ENCODE measurements around the gene CLIP4.

- TF ChIP-seq, protein P1, sequence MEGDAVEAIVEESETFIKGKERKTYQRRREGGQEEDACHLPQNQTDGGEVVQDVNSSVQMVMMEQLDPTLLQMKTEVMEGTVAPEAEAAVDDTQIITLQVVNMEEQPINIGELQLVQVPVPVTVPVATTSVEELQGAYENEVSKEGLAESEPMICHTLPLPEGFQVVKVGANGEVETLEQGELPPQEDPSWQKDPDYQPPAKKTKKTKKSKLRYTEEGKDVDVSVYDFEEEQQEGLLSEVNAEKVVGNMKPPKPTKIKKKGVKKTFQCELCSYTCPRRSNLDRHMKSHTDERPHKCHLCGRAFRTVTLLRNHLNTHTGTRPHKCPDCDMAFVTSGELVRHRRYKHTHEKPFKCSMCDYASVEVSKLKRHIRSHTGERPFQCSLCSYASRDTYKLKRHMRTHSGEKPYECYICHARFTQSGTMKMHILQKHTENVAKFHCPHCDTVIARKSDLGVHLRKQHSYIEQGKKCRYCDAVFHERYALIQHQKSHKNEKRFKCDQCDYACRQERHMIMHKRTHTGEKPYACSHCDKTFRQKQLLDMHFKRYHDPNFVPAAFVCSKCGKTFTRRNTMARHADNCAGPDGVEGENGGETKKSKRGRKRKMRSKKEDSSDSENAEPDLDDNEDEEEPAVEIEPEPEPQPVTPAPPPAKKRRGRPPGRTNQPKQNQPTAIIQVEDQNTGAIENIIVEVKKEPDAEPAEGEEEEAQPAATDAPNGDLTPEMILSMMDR (conservative IDR thresholded peaks at IDR 0.05; ENCODE audit: low read depth, low read length), result no peak
- no peak for TF ChIP-seq EZH2 (IDR thresholded peaks at IDR 0.05; ENCODE audit: low read length, unreplicated experiment)
Measured at GRCh38 chr2:29229640-29230039, 114.4 kb downstream of the CLIP4 start.
